Right ventricle myocardium superior (tissue), 1 donor: Measurements from ENCODE around the gene LHFPL2. TPM values are rescaled to one million over a fixed set of nuclear protein-coding genes. Genes with fewer than 3 reads are reported as not detected.

ENCODE experiments used
- ATAC-seq: fragments of 200-7000 bp; cut with Tn5 transposase; one replicate; pipeline ENCODE4 v1.9.1; 2020; ENCODE audit warnings: mild to moderate bottlenecking; ENCODE audit not compliant: poor library complexity
- DNase-seq: peaks from one replicate; pipeline ENCODE4 v3.0.0-alpha.2; 2020
- intact Hi-C: fragments of 100-400 bp; cut with DNase I; formaldehyde crosslinking; loops from one replicate; pipeline ENCODE4 v1.11.2; 2022
- total RNA-seq: library from RNA; stranded (reverse); fragmentation: NEBNext Ultra II Directional; extraction: Animal tissue kit (Norgen Biotek cat#: 25700); gene quantifications from one replicate; pipeline ENCODE4 v1.2.1, GENCODE V29; 2021
- donor health status: DM: no; HTN: yes; CAD: no; lungs with severe emphysema.

LHFPL2 gene
- total RNA-seq, 1 donor from 2014 or later = 5.0 TPM

GRCh38 chr5:78607864-78608263, 40.7 kb downstream of the LHFPL2 start:
- ATAC-seq = no peak
- no peak for DNase-seq
- intact Hi-C loops = no loop called here

- intact Hi-C loops = no loop called here
- no peak for DNase-seq
- ATAC-seq = no peak
These were observed 42.3 kb downstream of the LHFPL2 start for GRCh38 chr5:78606241-78606640.

GRCh38 chr5:78605611-78606010, 43.0 kb downstream of the LHFPL2 start:
- ATAC-seq = no peak

GRCh38 chr5:78604689-78605285, 43.8 kb downstream of the LHFPL2 start:
- no peak for DNase-seq
- intact Hi-C loops = no loop called here
- no peak for ATAC-seq

More at GRCh38 chr5:78605611-78606010, 43.0 kb downstream of the LHFPL2 start:
- DNase-seq = no peak
- intact Hi-C loops = no loop called here

GRCh38 chr5:78603636-78604175, 44.9 kb downstream of the LHFPL2 start:
- DNase-seq (no peak), ATAC-seq (no peak)
- intact Hi-C loops = no loop called here

- DNase-seq (no peak), ATAC-seq (no peak)
- intact Hi-C loops = no loop called here
These were observed 46.2 kb downstream of the LHFPL2 start for GRCh38 chr5:78602400-78602799.

- intact Hi-C loops = no loop called here
- DNase-seq (no peak), ATAC-seq (no peak)
These were observed 46.8 kb downstream of the LHFPL2 start for GRCh38 chr5:78601559-78602314.

GRCh38 chr5:78600687-78601414, 47.7 kb downstream of the LHFPL2 start:
- intact Hi-C loops = no loop called here
- ATAC-seq = no peak

GRCh38 chr5:78598973-78599372, 49.6 kb downstream of the LHFPL2 start:
- no peak for ATAC-seq
- no peak for DNase-seq
- intact Hi-C loops = no loop called here

More at GRCh38 chr5:78600687-78601414, 47.7 kb downstream of the LHFPL2 start:
- no peak for DNase-seq

- ATAC-seq = no peak
- intact Hi-C loops = no loop called here
- DNase-seq = no peak
These were observed 50.6 kb downstream of the LHFPL2 start for GRCh38 chr5:78597974-78598371.

GRCh38 chr5:78597068-78597973, 51.3 kb downstream of the LHFPL2 start:
- ATAC-seq (no peak), DNase-seq (no peak)
- intact Hi-C loops = no loop called here

- no peak for DNase-seq
- no peak for ATAC-seq
- intact Hi-C loops = no loop called here
These were observed 53.1 kb downstream of the LHFPL2 start for GRCh38 chr5:78595458-78595921.

- intact Hi-C loops = no loop called here
- DNase-seq (no peak), ATAC-seq (peak; percentile 80)
These were observed 53.7 kb downstream of the LHFPL2 start for GRCh38 chr5:78594610-78595457.

- intact Hi-C loops = no loop called here
- no peak for DNase-seq
- no peak for ATAC-seq
These were observed 54.6 kb downstream of the LHFPL2 start for GRCh38 chr5:78594021-78594420.

- intact Hi-C loops = no loop called here
- ATAC-seq = no peak
- no peak for DNase-seq
These were observed 55.1 kb downstream of the LHFPL2 start for GRCh38 chr5:78593465-78593864.

GRCh38 chr5:78592735-78593386, 55.7 kb downstream of the LHFPL2 start:
- ATAC-seq (peak; percentile 60), DNase-seq (no peak)
- intact Hi-C loops = no loop called here
